Embryonic facial prominence (tissue), 1 donor: ENCODE results near the gene EEIG1.
A peak's percentile ranks its signal among the peaks of the same experiment; 100 is the strongest.

Source experiments
- DNase-seq: peaks from one replicate; pipeline ENCODE4 v3.0.0-alpha.2; 2016; ENCODE audit errors: extremely low spot score

The EEIG1 gene

GRCh38 chr9:128001151-128001778 lies 20.5 kb upstream of the EEIG1 start:
- no peak for DNase-seq

- DNase-seq, result no peak
These were observed 18.7 kb upstream of the EEIG1 start for GRCh38 chr9:127999461-127999860.

GRCh38 chr9:127993721-127994120 lies 12.9 kb upstream of the EEIG1 start:
- no peak for DNase-seq

- no peak for DNase-seq
These were observed 11.0 kb upstream of the EEIG1 start for GRCh38 chr9:127991757-127992274.

- DNase-seq, result no peak
These were observed 10.4 kb upstream of the EEIG1 start for GRCh38 chr9:127991017-127991756.

- no peak for DNase-seq
These were observed 9.8 kb upstream of the EEIG1 start for GRCh38 chr9:127990554-127990953.

DNA sequence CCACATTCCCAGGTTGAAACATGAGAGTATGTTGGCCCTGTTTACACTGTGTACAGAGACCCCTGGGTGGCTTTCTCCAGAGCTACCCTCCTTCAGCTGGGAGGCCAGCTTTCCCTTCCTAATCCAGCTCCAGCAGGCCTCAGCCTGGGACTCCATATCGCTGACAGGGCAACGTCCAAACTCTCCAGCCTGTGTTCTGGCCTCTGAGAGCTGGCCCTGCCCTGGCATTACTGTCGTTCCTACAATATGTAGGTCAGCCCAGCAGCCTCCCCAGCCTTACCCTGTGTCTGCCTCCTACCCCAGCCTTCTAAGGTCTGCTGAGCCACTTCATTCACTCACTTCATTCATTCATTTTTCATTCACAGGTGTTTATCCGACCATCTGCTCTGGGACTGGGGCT lies 8.3 kb upstream of the EEIG1 start:
- no peak for DNase-seq

- DNase-seq, result no peak
These were observed 6.4 kb upstream of the EEIG1 start for GRCh38 chr9:127987103-127987614.

DNA sequence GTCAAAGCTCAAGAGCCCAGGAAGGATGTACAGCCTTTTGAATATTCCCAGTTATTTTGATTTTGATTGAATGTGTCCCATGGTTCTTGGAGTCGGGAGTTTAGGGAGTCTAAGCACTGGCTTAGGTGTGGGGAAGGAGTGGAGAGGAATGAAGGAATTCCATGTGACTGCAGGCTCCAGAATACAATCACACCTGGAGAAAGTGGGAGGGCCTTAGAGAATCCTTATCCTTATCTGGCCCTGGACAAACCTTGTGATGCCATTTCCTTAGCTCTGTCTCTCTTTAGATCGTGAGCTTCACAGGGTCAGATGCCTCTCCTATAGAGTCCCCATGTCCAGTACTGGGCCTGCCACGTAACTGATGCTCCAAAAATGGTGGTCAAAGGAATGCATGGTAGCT lies 4.2 kb upstream of the EEIG1 start:
- no peak for DNase-seq

- DNase-seq, result no peak
These were observed 3.1 kb upstream of the EEIG1 start for GRCh38 chr9:127983847-127984289.

- DNase-seq, result no peak
These were observed 2.1 kb upstream of the EEIG1 start for GRCh38 chr9:127982912-127983311.

DNA sequence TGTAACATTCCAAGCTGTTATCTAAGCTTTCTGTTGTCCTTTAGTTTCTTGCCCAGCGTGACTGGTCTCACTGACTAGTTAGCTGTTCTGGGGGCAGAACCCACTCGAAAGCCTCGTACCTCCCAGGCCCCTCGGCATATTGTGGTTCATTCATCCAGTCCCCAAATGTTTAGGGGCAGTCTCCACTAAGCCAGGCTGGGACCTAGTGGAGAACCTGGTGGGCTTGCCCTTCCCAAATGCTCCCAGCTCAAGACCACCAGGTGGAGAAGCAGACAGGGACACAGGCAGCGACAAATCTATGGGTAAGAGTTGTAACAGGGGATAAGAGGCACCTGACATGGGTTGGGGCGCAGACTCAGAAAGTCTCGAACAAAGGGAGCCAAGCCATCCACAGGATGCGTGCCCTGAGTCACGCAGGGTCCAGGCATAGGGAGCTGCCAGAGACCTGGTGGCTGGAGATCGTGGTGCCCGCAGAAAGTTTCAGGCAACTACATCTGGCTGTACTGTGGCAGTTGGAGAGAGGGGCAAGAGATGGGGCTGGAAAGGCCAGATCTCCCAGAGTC lies 851 bp upstream of the EEIG1 start:
- DNase-seq, result no peak

GRCh38 chr9:127980060-127980705 lies 606 bp downstream of the EEIG1 start:
- DNase-seq, result no peak

DNA sequence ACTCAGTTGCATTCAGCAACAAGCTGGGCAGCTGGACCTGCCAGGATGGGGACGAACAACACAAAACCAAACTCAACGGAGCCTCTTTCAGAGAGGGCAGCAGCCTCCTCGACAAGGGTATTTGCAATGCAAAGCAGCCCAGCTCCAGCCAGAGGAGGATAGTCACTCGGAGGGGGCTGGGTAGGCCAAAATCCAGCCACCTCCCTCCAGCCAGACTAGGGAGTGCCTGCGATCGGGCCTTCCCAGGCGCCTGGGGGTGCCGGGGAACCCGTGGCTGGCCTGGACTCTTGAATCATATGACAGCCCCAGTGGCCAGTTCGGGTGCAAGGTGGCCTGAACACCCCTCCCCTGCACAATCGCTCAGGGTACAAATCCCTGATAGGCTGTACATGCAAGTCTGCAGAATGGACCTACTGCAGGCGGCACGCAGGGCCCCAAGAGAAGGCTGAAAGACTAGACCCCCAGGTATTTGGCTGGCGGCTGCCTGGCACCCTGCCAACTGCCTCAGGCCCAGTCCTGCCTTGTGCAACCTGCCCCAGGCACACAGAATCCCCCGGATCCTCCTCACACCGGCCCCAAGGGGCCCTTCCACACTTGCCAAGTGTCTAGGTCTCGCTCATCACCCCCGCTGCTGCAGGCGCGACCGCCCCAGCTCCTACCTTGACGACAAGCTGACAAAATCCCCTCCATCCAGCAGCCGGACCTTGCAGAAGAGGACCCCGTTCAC lies 1.3 kb downstream of the EEIG1 start:
- no peak for DNase-seq

GRCh38 chr9:127979015-127979332 lies 1.8 kb downstream of the EEIG1 start:
- no peak for DNase-seq

- no peak for DNase-seq
These were observed 2.7 kb downstream of the EEIG1 start for GRCh38 chr9:127977884-127978647.

- DNase-seq, result no peak
These were observed 3.5 kb downstream of the EEIG1 start for GRCh38 chr9:127977009-127977883.

DNA sequence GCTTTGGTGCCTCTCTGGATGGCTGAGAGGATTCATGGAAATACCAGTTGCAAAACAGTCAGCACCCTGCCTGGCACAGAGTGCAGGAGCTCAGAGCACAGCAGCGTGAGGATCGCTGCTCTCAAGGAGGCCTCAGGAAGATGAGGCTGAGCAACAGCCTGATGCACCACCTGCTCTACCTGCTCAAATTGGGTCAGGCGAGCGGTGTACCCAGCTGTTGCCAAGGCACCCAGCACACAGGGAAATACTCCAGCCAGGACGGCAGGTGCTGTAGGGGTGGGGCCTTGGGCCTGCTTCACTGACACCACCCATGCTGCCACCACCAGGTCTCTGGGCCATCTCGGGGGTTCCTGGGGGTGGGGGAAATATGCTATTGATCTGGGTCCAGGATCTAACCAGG lies 4.3 kb downstream of the EEIG1 start:
- no peak for DNase-seq

DNA sequence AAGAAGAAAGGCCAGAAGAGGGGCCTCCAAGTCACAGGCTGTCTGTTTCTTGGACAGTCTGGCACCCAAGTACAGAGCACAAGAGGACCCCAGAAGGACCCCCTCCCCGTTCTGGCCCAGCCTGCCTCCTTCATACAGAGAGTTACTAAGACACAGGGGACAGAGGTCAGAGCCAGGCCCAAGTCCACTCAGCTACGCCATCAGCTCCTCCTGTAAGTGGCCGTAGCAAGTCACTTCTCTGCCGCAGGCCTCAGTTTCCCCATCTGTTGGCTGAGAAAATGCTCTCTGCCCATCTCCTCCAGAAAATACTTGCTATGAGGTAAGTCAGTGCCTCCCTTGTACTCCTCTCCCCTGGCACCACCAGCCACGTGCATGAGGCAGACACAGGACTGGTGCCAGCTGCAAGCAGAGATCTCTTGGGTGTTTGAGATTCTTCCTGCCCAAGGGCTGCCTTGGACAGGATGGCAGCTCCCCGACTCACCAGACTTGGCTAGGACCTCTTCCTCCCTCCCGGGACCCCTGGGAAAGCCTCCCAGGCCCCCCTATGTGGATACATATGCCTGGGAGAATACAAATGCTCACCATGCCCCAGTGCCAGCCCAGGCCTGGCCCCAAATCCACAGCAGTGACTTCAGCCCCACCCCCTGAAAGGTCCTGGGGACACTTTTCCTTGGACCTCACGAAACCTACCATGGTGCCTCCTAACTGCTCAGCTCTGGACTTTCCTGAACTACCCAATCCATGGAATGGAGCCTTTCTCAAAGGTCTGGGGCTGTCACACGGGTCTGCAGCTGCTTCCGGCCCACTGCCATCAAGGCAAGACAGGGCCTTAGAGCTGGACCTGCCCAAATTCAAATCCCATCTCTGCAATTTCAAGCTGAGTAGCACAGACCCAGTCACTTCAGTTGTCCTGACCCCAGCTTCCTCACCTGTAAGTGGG lies 5.1 kb downstream of the EEIG1 start:
- peak; percentile 5 for DNase-seq
